ENCODE measurements around the gene SPATS2. TPM values are rescaled to one million over a fixed set of nuclear protein-coding genes. Genes with fewer than 3 reads are reported as not detected.
"Not testable (repeated sequence)": the region's sequence is repeated elsewhere in the genome, so short reads cannot be mapped to it uniquely, and the experiment has no call there.

SPATS2 gene
- polyA plus RNA-seq, 2 donors, result 4.8 to 5.3 TPM

DNA sequence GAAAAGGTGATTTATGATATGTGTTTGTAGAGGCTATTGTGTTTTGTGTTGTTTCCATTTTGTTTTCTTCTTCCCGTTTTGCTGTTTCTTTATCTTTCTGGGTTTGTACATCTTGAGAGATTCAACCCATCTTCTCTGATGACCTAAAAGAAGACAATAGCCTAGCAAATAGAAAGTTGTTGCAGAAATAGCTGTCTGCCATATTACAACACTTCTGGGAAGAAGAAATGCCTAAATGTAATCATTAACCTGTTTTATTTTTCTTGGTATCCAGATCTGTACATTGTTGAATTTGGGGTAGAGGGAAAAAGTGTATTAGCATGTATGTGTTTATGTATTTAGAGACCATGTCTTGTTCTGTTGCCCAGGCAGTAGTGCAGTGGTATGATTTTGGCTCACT, 50.3 kb downstream of the SPATS2 start:
- Histone ChIP-seq H3K36me3 (ENCODE audit: control insufficient read depth in 2 of 2, insufficient read depth in 2 of 2, low read length in 1 of 2) (no peaks in the 10 kb centered on the region), H3K4me3 (ENCODE audit: low read depth in 1 of 2, low read length in 2 of 2) (no peak overlapping the region), H3K27ac (ENCODE audit: low read depth in 2 of 2, low read length in 1 of 2) (no peak overlapping the region), H3K9me3 (ENCODE audit: control insufficient read depth in 2 of 2, insufficient read depth in 1 of 2, low read depth in 1 of 2, low read length in 1 of 2) (no peaks in the 10 kb centered on the region), H3K27me3 (ENCODE audit: control insufficient read depth in 1 of 2, insufficient read depth in 2 of 2, low read length in 2 of 2) (no peaks in the 10 kb centered on the region), H3K4me1 (ENCODE audit: control insufficient read depth in 2 of 2, insufficient read depth in 2 of 2, low read length in 1 of 2) (no peaks in the 10 kb centered on the region)
- 85 to 94% methylated on average over 1 of the region's 1 CpG for WGBS, 2 donors

GRCh38 chr12:49420556-49420955, 53.3 kb downstream of the SPATS2 start:
- no peaks in the 10 kb centered on the region for H3K27me3 ChIP-seq (ENCODE audit: control insufficient read depth in 1 of 2, insufficient read depth in 2 of 2, low read length in 2 of 2)
- no peak overlapping the region for H3K4me3 ChIP-seq (ENCODE audit: low read depth in 1 of 2, low read length in 2 of 2)
- 91 to 96% methylated on average over 4 of the region's 4 CpGs for WGBS, 2 donors
- no peaks in the 10 kb centered on the region for H3K4me1 ChIP-seq (ENCODE audit: control insufficient read depth in 2 of 2, insufficient read depth in 2 of 2, low read length in 1 of 2)
- no peak overlapping the region for H3K27ac ChIP-seq (ENCODE audit: low read depth in 2 of 2, low read length in 1 of 2)
- no peaks in the 10 kb centered on the region for H3K9me3 ChIP-seq (ENCODE audit: control insufficient read depth in 2 of 2, insufficient read depth in 1 of 2, low read depth in 1 of 2, low read length in 1 of 2)
- H3K36me3 ChIP-seq (ENCODE audit: control insufficient read depth in 2 of 2, insufficient read depth in 2 of 2, low read length in 1 of 2), result no peaks in the 10 kb centered on the region

DNA sequence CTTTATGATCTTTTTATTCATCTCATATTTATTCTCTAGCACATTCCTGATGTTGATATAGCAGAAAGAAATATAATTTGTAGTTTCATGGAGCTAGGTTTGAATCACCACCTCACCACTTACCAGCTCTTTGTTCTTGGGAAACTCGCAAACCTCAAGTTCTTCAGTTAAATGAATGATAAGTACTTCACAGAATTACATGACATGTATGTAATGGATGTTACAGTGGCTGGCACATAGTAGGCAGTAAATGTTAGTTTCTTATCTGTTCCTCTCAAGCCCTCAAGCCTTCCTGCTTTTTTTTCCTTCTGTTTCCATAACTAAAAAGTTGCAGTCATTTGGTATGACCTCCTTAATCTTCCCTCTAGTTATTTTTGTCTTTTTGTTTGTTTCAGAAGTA, 54.9 kb downstream of the SPATS2 start:
- Histone ChIP-seq H3K36me3 (ENCODE audit: control insufficient read depth in 2 of 2, insufficient read depth in 2 of 2, low read length in 1 of 2) (no peaks in the 10 kb centered on the region), H3K27me3 (ENCODE audit: control insufficient read depth in 1 of 2, insufficient read depth in 2 of 2, low read length in 2 of 2) (no peaks in the 10 kb centered on the region), H3K4me3 (ENCODE audit: low read depth in 1 of 2, low read length in 2 of 2) (no peak overlapping the region), H3K4me1 (ENCODE audit: control insufficient read depth in 2 of 2, insufficient read depth in 2 of 2, low read length in 1 of 2) (no peaks in the 10 kb centered on the region), H3K27ac (ENCODE audit: low read depth in 2 of 2, low read length in 1 of 2) (no peak overlapping the region), H3K9me3 (ENCODE audit: control insufficient read depth in 2 of 2, insufficient read depth in 1 of 2, low read depth in 1 of 2, low read length in 1 of 2) (peaks cover 0 to 2% of the 10 kb centered on the region in 2 donors)
- WGBS, 2 donors, result 95 to 96% methylated on average over 1 of the region's 1 CpG

DNA sequence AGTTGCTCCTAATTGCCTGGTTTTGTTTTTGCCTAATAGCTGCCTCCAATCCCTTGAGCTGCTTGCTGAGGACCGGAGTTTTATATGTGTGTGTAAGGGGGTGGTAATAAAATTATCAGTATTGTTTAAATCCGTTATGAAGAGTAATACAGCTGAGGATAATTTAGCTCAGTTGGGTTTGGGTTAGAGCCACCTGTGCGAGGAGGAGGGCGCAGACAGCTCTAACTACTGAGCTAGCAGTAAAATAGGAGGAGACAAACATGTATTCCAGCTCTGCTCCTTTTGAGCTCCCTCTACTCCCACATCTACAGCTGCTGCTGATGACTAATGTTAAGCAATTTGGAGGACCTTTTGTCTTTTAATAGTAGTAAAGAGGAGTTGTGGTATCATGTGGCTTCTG, 61.5 kb downstream of the SPATS2 start:
- H3K27ac ChIP-seq (ENCODE audit: low read depth in 2 of 2, low read length in 1 of 2), result no peak overlapping the region
- 85% methylated on average over 4 of the region's 4 CpGs for WGBS, 2 donors

DNA sequence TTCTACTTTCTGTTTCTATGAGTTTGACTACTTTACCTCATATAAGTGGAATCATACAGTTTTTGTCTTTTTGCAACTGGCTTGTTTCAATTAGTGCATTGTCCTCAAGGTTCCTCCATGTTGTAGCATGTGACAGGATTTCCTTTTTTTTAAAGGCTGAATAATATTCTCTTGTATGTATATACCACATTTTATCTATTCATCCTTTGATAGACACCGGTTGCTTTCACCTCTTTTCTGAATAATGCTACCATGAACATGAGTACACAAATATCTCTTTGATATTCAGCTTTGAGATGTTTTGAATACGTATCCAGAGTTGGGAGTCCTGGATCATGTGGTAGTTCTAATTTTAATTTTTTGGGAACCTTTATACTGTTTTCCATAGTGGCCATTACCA, 65.4 kb downstream of the SPATS2 start:
- Histone ChIP-seq H3K36me3 (ENCODE audit: control insufficient read depth in 2 of 2, insufficient read depth in 2 of 2, low read length in 1 of 2) (no peaks in the 10 kb centered on the region), H3K9me3 (ENCODE audit: control insufficient read depth in 2 of 2, insufficient read depth in 1 of 2, low read depth in 1 of 2, low read length in 1 of 2) (no peaks in the 10 kb centered on the region), H3K27me3 (ENCODE audit: control insufficient read depth in 1 of 2, insufficient read depth in 2 of 2, low read length in 2 of 2) (no peaks in the 10 kb centered on the region), H3K27ac (ENCODE audit: low read depth in 2 of 2, low read length in 1 of 2) (no peak overlapping the region), H3K4me1 (ENCODE audit: control insufficient read depth in 2 of 2, insufficient read depth in 2 of 2, low read length in 1 of 2) (no peaks in the 10 kb centered on the region), H3K4me3 (ENCODE audit: low read depth in 1 of 2, low read length in 2 of 2) (no peak overlapping the region)
- 90 to 91% methylated on average over 2 of the region's 2 CpGs for WGBS, 2 donors

More for the DNA sequence above, 61.5 kb downstream of the SPATS2 start:
- H3K9me3 ChIP-seq (ENCODE audit: control insufficient read depth in 2 of 2, insufficient read depth in 1 of 2, low read depth in 1 of 2, low read length in 1 of 2), result peaks cover 0 to 2% of the 10 kb centered on the region in 2 donors
- H3K27me3 ChIP-seq (ENCODE audit: control insufficient read depth in 1 of 2, insufficient read depth in 2 of 2, low read length in 2 of 2), result no peaks in the 10 kb centered on the region
- no peaks in the 10 kb centered on the region for H3K36me3 ChIP-seq (ENCODE audit: control insufficient read depth in 2 of 2, insufficient read depth in 2 of 2, low read length in 1 of 2)
- H3K4me1 ChIP-seq (ENCODE audit: control insufficient read depth in 2 of 2, insufficient read depth in 2 of 2, low read length in 1 of 2), result no peaks in the 10 kb centered on the region
- H3K4me3 ChIP-seq (ENCODE audit: low read depth in 1 of 2, low read length in 2 of 2), result no peak overlapping the region

- H3K36me3 ChIP-seq (ENCODE audit: control insufficient read depth in 2 of 2, insufficient read depth in 2 of 2, low read length in 1 of 2); H3K27me3 ChIP-seq (ENCODE audit: control insufficient read depth in 1 of 2, insufficient read depth in 2 of 2, low read length in 2 of 2); H3K4me1 ChIP-seq (ENCODE audit: control insufficient read depth in 2 of 2, insufficient read depth in 2 of 2, low read length in 1 of 2); H3K27ac ChIP-seq (ENCODE audit: low read depth in 2 of 2, low read length in 1 of 2); H3K4me3 ChIP-seq (ENCODE audit: low read depth in 1 of 2, low read length in 2 of 2); H3K9me3 ChIP-seq (ENCODE audit: control insufficient read depth in 2 of 2, insufficient read depth in 1 of 2, low read depth in 1 of 2, low read length in 1 of 2): not testable (repeated sequence)
- 95 to 98% methylated on average over 10 to 29 of the region's 31 CpGs for WGBS, 2 donors
Observed at GRCh38 chr12:49436799-49437198, 69.5 kb downstream of the SPATS2 start.

DNA sequence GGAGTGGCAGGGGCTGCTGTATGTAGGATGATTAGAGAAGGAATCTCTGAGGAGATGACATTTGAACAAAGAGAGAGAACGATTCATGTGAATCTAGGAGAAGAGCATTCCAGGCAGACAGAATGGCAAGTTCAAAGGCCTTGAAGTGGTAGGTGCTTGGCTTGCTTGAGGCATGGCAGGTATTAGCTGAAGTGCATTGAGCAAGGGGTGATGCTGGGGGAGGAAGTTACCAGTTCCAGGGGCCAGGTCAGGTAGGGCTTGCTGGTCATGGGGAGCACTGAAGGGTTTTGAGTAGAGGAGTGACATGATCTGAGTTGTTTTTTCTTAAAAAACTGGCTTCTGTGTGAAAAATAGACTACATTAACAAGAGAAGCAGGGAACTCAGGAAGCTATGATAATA, 71.8 kb downstream of the SPATS2 start:
- Histone ChIP-seq H3K27ac (ENCODE audit: low read depth in 2 of 2, low read length in 1 of 2) (no peak overlapping the region), H3K4me1 (ENCODE audit: control insufficient read depth in 2 of 2, insufficient read depth in 2 of 2, low read length in 1 of 2) (no peaks in the 10 kb centered on the region), H3K9me3 (ENCODE audit: control insufficient read depth in 2 of 2, insufficient read depth in 1 of 2, low read depth in 1 of 2, low read length in 1 of 2) (no peaks in the 10 kb centered on the region), H3K4me3 (ENCODE audit: low read depth in 1 of 2, low read length in 2 of 2) (no peak overlapping the region), H3K27me3 (ENCODE audit: control insufficient read depth in 1 of 2, insufficient read depth in 2 of 2, low read length in 2 of 2) (no peaks in the 10 kb centered on the region), H3K36me3 (ENCODE audit: control insufficient read depth in 2 of 2, insufficient read depth in 2 of 2, low read length in 1 of 2) (no peaks in the 10 kb centered on the region)
- WGBS, 2 donors, result 75 to 89% methylated on average over 1 of the region's 1 CpG

DNA sequence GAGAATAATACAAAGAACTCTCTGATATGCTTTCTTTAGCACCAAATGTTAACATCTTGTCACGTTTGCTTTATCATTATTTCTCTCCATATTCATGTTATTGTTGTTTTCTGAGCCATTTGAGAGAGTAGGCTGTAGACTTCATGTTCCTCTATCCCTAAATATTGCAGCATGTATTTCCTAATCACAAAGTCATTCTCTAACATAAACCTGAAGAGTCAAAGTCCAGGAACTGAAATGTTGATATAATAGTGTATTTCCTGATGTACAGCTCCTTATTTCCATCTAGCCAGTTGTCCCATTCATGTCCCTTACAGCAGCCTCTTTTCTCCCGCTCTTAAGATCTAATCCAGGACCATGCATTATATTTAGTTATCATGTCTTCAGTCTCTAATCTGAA, 72.8 kb downstream of the SPATS2 start:
- no peaks in the 10 kb centered on the region for H3K9me3 ChIP-seq (ENCODE audit: control insufficient read depth in 2 of 2, insufficient read depth in 1 of 2, low read depth in 1 of 2, low read length in 1 of 2)
- 75 to 90% methylated on average over 2 of the region's 2 CpGs for WGBS, 2 donors
- H3K36me3 ChIP-seq (ENCODE audit: control insufficient read depth in 2 of 2, insufficient read depth in 2 of 2, low read length in 1 of 2), result no peaks in the 10 kb centered on the region
- H3K4me3 ChIP-seq (ENCODE audit: low read depth in 1 of 2, low read length in 2 of 2), result no peak overlapping the region
- no peaks in the 10 kb centered on the region for H3K4me1 ChIP-seq (ENCODE audit: control insufficient read depth in 2 of 2, insufficient read depth in 2 of 2, low read length in 1 of 2)
- H3K27me3 ChIP-seq (ENCODE audit: control insufficient read depth in 1 of 2, insufficient read depth in 2 of 2, low read length in 2 of 2), result no peaks in the 10 kb centered on the region
- no peak overlapping the region for H3K27ac ChIP-seq (ENCODE audit: low read depth in 2 of 2, low read length in 1 of 2)

GRCh38 chr12:49442915-49443314, 75.7 kb downstream of the SPATS2 start:
- 71 to 74% methylated on average over 1 of the region's 1 CpG for WGBS, 2 donors
- no peaks in the 10 kb centered on the region for H3K4me1 ChIP-seq (ENCODE audit: control insufficient read depth in 2 of 2, insufficient read depth in 2 of 2, low read length in 1 of 2)

DNA sequence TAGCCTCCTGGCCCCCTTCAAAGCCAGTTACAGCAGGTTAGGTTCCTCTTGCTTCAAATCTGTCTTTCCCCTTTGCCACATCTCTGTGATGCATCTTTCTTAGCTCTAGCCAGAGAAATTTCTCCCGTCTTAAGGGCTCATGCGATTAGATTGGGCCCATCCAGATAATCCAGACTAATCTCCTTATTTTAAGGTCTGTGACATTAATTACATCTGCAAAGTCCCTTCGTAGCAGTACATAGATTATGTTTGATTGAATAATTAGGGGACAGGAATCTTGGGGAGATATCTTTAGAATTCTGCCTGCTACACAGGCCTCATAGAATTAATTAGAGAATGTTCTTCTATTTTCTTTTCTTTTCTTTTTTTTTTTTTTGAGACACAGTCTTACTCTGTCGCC, 79.3 kb downstream of the SPATS2 start:
- Histone ChIP-seq H3K4me1 (ENCODE audit: control insufficient read depth in 2 of 2, insufficient read depth in 2 of 2, low read length in 1 of 2) (no peaks in the 10 kb centered on the region), H3K27me3 (ENCODE audit: control insufficient read depth in 1 of 2, insufficient read depth in 2 of 2, low read length in 2 of 2) (no peaks in the 10 kb centered on the region), H3K9me3 (ENCODE audit: control insufficient read depth in 2 of 2, insufficient read depth in 1 of 2, low read depth in 1 of 2, low read length in 1 of 2) (peaks cover 2% of the 10 kb centered on the region in 2 donors), H3K27ac (ENCODE audit: low read depth in 2 of 2, low read length in 1 of 2) (no peak overlapping the region), H3K4me3 (ENCODE audit: low read depth in 1 of 2, low read length in 2 of 2) (no peak overlapping the region), H3K36me3 (ENCODE audit: control insufficient read depth in 2 of 2, insufficient read depth in 2 of 2, low read length in 1 of 2) (no peaks in the 10 kb centered on the region)
- 87 to 95% methylated on average over 3 to 4 of the region's 4 CpGs for WGBS, 2 donors

More at GRCh38 chr12:49442915-49443314, 75.7 kb downstream of the SPATS2 start:
- Histone ChIP-seq H3K27ac (ENCODE audit: low read depth in 2 of 2, low read length in 1 of 2) (no peak overlapping the region), H3K9me3 (ENCODE audit: control insufficient read depth in 2 of 2, insufficient read depth in 1 of 2, low read depth in 1 of 2, low read length in 1 of 2) (peaks cover 2% of the 10 kb centered on the region in 2 donors), H3K36me3 (ENCODE audit: control insufficient read depth in 2 of 2, insufficient read depth in 2 of 2, low read length in 1 of 2) (no peaks in the 10 kb centered on the region), H3K27me3 (ENCODE audit: control insufficient read depth in 1 of 2, insufficient read depth in 2 of 2, low read length in 2 of 2) (no peaks in the 10 kb centered on the region), H3K4me3 (ENCODE audit: low read depth in 1 of 2, low read length in 2 of 2) (no peak overlapping the region)
